Measurements from ENCODE around the gene OR11A1.

GRCh38 chr6:29395331-29395730 lies 61.5 kb downstream of the OR11A1 start, which contains the start of gene OR12D2:
- no peak for TF ChIP-seq CTCF (IDR thresholded peaks at IDR 0.05; ENCODE audit: poor library complexity)
- TF ChIP-seq EZH2phosphoT487 (IDR thresholded peaks at IDR 0.05; ENCODE audit: low read depth, severe bottlenecking, unreplicated experiment), result no peak

Data from hepatocyte (in vitro differentiated cells).